Stimulated activated CD8-positive, alpha-beta memory T cell treated with anti-CD3 and anti-CD28 coated beads, Interleukin-15, amount 100 ng/mL, for 24 hours (primary cell): Measurements from ENCODE around the gene CYP3A4.
"Not testable (repeated sequence)": the region's sequence is repeated elsewhere in the genome, so short reads cannot be mapped to it uniquely, and the experiment has no call there.

ENCODE experiments used
- DNase-seq: peaks from one replicate; pipeline ENCODE4 v3.0.0-alpha.2; 2020; ENCODE audit warnings: low read depth

Gene CYP3A4

GRCh38 chr7:99792967-99793366 is 9.0 kb upstream of the CYP3A4 start:
- DNase-seq, result no peak

GRCh38 chr7:99791667-99792369 is 7.8 kb upstream of the CYP3A4 start:
- no peak for DNase-seq

GRCh38 chr7:99791021-99791420 is 7.0 kb upstream of the CYP3A4 start:
- no peak for DNase-seq

- DNase-seq, result no peak
Observed at GRCh38 chr7:99790407-99790806, 6.4 kb upstream of the CYP3A4 start.

- DNase-seq, result no peak
Observed at GRCh38 chr7:99789441-99790070, 5.6 kb upstream of the CYP3A4 start.

GRCh38 chr7:99788554-99788953 is 4.6 kb upstream of the CYP3A4 start:
- DNase-seq, result no peak

GRCh38 chr7:99786726-99787335 is 2.8 kb upstream of the CYP3A4 start:
- no peak for DNase-seq

- not testable (repeated sequence) for DNase-seq
Observed at GRCh38 chr7:99785654-99786053, 1.7 kb upstream of the CYP3A4 start.

GRCh38 chr7:99782012-99782953 is 1.7 kb downstream of the CYP3A4 start:
- no peak for DNase-seq

- no peak for DNase-seq
Observed at GRCh38 chr7:99780588-99780987, 3.4 kb downstream of the CYP3A4 start.

- DNase-seq, result no peak
Observed at GRCh38 chr7:99779949-99780348, 4.0 kb downstream of the CYP3A4 start.

GRCh38 chr7:99778880-99779279 is 5.1 kb downstream of the CYP3A4 start:
- DNase-seq, result no peak

- DNase-seq, result not testable (repeated sequence)
Observed at GRCh38 chr7:99773395-99773794, 10.6 kb downstream of the CYP3A4 start.

- DNase-seq, result no peak
Observed at GRCh38 chr7:99772565-99772964, 11.4 kb downstream of the CYP3A4 start.

GRCh38 chr7:99769494-99769893 is 14.5 kb downstream of the CYP3A4 start:
- not testable (repeated sequence) for DNase-seq

- no peak for DNase-seq
Observed at GRCh38 chr7:99768471-99768870, 15.5 kb downstream of the CYP3A4 start.

- no peak for DNase-seq
Observed at GRCh38 chr7:99767662-99768061, 16.3 kb downstream of the CYP3A4 start.

GRCh38 chr7:99766484-99767099 is 17.4 kb downstream of the CYP3A4 start:
- DNase-seq, result no peak

- no peak for DNase-seq
Observed at GRCh38 chr7:99764478-99764877, 19.5 kb downstream of the CYP3A4 start.

GRCh38 chr7:99762680-99763327 is 21.2 kb downstream of the CYP3A4 start:
- DNase-seq, result no peak

- DNase-seq, result no peak
Observed at GRCh38 chr7:99755085-99755484, 28.9 kb downstream of the CYP3A4 start.
